NCI-H524 (cell line): ENCODE measurements around the gene MYO7B.

Experiments used
- DNase-seq, 2 experiments: peaks; one replicate each; lab custom pipeline; 2025; lab: John Stamatoyannopoulos, UW

The MYO7B gene

DNA sequence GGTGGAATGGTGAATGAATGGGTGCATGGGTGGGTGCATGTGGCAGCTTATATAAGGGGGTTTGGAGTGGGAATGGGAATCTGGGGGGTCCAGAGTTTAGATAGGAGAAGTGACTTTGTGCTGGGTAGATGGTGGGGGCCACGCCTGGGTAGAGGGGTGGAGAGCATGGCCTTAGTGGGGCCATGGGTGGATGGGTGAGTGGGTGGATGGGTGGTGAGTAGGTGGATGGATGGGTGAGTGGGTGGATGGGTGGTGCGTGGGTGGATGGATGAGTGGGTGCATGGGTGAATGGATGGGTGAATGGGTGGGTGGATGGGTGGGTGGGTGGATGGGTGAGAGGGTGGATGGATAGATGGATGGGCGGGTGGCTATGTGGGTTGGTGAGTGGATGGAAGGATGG lies 53.9 kb downstream of the MYO7B start:
- DNase-seq: no peak

GRCh38 chr2:127589841-127590240 lies 54.4 kb downstream of the MYO7B start:
- DNase-seq: no peak

DNA sequence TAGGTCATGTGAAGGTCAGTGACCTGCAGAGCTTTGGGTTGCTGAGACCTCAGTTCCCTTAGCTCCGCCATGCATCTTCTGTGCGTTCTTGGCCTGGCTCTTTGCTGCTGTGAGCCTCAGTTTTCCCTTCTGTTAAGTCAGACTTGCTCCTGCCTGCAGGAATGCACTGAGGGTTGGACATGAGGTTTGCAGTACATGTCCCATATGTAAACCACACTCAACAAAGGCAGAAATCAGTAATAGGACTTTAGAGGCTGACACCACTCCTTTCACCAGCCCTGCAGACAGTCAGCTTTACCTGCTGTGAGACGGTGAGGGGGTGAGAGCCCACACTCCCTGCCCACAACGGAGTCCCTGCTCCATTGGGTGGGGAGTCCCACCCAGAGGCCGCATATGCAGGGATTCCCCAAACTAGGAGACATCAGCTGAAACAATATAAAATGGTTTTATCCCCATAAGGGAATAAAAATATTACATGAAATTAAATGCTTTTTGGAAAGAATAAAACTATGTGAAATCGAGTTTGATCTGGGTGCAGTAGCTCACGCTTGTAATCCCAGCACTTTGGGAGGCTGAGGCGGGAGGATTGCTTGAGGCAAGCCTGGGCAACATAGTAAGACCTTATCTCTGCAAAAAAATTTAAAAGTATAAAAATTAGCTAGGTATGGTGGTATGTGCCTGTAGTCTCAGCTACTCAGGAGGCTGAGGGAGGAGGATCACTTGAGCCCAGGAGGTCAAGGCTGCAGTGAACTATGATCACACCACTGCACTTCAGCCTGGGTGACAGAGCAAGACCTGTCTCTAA lies 55.1 kb downstream of the MYO7B start:
- no peak for DNase-seq

DNA sequence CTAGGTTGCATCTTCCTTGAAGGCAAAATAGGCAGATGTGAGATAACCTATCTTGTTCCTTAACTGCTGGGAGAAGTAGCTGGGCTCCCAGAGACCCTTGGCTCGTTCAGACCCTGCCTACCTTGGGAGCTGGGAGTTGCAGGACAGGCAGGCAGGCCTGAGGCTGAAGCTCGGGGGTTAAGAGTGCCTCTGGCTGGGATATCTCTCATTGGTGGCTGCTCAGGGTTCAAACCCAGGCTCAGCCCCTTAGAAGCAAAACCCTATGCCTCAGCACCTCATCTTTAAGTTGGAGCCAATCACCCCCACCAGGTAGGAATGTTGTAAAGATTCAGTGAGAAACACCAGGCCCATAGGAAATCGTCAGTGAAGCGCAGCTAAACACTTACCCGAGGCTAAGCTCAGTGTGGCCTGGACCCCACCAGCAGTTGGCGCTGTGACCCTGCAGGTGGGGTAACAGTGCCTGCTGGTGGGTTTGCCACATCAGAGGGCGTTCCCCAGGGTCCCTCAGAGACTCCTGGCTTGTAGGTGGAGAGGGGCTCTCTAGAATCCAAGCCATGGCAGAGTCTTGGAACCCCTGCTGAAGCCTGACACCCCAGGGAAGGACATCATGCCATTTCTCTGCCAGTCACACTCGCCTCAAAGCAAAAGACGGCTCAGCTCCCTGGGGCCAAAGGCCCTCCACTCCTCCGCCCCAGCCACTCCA lies 55.9 kb downstream of the MYO7B start:
- peak; percentile 29 to 55 for DNase-seq

DNA sequence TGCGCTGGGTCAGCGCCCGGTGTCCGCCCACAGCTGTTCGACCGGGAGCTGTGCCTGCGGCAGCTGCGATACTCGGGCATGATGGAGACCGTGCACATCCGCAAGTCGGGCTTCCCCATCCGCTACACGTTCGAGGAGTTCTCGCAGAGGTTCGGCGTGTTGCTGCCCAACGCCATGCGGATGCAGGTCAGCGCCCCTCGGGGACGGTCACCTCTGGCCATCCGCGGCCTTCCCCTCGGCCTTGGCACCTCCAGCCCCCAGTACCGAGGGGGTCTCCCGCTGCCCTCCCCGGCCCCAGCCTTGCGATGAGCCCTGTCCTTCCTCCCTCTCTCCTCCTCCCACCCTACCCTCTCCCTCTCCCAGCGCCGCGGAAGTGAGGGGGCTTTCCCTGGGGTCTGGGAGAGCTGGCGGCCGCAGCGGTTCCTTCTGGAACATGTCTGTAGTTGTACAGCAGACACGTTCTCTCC lies 57.3 kb downstream of the MYO7B start:
- DNase-seq: no peak

- DNase-seq: no peak
Observed at GRCh38 chr2:127593228-127594115, 58.0 kb downstream of the MYO7B start.

DNA sequence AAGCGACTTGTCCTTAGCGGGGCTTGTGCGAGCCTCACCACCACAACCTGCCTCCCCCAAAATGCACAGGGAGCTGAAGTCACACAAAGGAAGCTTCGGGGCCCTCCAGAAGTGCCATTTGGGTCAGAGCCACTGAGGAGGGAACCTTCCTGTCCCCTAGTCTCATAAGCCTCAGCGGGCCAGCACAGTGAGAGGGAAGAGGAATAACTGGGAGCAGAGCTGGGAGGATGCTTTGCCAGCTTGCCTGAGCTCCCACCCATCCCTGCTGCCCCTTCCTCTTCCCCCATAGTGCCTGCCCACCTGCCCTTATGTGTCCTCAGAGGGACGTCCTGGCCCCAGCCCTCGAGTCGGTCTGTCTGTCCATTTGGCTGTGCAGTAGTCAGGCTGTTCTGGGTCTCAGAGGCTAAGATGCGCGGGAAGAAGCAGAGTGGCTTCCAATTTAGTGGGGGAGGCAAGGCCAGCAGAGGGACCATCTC lies 58.7 kb downstream of the MYO7B start:
- DNase-seq: no peak

DNA sequence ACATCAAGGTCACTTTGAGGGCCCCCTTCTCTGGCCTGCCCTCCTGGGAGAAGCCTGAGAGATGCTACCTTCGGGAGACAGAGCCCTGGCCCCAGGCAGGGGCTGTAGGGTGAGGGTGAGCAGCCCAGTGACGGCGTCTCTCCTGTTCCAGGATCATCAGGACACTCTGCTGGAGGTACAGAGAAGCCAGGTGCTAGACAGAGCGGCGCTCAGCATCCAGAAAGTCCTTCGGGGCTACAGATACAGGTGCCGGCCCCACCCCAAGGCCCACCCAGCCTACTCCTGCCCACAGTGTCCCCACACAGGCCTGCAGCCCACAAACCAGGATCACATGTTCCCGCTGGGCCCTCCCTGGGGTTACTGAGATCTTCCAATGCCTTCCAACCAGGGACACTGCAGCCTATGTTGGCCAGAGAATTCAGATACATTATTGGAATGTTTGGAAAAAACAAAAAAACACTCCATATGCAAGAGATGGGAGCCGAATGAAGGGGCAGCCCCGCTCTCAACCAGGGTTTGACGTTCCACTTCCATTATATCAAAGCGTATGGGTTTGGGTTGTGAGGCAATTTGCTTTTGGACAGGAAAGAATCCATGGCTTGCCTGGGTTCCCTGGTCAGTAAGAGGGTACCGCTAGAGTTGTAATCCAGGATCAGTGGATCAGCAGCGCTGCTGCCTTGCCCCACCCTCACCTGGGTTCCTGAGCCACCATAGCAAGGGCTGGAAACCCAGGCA lies 61.0 kb downstream of the MYO7B start:
- DNase-seq: no peak

GRCh38 chr2:127597046-127597983 lies 61.8 kb downstream of the MYO7B start:
- no peak for DNase-seq

GRCh38 chr2:127597984-127598380 lies 62.5 kb downstream of the MYO7B start:
- DNase-seq: no peak

DNA sequence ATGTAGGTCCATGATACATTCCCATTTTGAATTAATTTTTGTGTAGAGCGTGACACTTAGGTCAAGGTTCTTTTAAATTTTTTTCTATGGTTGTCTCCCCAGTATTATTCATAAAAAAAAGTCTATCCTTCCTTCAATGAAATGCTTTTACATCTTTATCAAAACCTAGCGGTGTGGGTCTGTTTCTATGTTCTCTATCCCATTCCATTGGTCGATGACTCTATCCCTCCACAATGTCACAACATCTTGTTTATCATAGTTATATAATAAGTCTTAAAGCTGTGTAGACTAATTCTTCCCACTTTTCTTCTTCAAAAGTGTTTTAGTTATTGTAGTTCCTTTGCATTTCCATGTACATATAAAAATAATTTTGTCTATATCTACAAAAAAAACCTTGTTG lies 63.2 kb downstream of the MYO7B start:
- no peak for DNase-seq

GRCh38 chr2:127599211-127599610 lies 63.7 kb downstream of the MYO7B start:
- no peak for DNase-seq

DNA sequence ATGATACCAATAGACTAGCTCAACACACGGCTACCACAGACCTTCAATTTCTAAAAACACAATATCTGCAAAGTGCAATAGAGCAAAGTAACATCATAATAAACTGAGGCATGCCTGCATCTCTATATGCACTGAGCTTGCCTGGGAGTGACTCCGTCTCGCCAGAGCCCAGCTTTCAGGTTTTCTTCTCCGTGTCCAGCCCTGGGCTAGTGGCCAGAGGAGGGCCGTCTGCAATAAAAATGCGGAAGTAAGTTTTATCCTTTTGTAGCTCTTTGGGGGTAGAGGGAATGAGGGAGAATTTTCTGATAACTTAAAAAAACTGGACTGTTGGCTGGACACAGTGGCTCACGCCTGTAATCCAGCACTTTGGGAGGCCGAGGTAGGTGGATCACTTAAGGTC lies 69.5 kb downstream of the MYO7B start:
- no peak for DNase-seq

DNA sequence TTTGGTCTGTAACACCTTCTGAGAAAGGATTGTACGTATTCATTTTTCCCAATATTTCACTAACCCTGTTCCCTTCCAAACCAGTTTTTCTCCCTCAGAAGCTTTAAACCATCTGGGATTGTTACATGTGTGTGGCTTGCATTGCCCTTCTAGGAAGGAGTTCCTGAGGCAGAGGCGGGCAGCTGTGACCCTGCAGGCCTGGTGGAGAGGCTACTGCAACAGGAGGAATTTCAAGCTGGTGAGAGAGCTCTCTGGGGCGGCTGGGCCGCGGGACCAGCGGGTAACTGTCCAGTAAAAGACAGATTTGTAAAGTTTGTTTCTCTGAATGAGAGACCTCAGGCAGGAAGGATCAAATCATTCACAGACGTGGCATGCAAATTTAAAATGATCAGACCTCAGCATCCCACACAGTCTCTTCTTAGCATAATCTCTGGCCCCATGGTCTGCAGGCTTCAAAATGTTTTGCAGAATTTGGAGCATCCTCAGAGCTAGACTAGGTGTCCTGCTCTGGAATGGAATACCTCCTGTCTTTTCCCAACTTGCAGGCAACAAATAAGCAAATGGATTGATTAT lies 70.3 kb downstream of the MYO7B start:
- no peak for DNase-seq

DNA sequence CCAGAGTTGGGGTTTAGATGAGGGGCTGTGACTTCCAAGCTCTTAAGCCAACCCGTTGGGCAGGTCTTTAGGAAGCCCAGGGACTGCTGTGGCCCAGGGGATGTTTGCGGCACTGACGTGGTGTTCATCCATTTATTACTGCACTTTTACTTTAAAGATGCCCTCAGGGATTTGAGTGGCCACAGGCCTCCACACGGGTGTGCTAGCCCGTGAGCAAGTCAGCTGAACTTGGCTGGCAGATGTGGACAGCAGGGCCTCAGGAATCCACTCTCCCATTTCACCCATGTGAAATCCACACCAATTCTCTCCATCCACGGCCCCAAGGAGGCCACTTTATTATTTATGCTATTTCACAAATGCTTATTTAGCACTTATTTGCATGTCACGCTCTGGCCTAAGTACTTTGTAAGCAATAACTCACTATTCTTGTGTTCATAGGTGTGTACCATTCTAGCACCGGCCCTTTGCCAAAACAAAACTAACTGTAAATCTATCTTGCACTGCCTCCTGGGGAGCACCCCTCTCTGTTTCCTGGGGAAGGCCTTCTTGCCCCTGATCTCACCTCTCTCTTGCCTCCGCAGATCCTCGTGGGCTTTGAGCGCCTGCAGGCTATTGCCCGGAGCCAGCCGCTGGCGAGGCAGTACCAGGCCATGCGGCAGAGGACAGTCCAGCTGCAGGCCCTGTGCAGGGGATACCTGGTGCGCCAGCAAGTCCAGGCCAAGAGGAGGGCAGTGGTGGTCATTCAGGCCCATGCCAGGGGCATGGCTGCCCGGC lies 71.3 kb downstream of the MYO7B start:
- no peak for DNase-seq

DNA sequence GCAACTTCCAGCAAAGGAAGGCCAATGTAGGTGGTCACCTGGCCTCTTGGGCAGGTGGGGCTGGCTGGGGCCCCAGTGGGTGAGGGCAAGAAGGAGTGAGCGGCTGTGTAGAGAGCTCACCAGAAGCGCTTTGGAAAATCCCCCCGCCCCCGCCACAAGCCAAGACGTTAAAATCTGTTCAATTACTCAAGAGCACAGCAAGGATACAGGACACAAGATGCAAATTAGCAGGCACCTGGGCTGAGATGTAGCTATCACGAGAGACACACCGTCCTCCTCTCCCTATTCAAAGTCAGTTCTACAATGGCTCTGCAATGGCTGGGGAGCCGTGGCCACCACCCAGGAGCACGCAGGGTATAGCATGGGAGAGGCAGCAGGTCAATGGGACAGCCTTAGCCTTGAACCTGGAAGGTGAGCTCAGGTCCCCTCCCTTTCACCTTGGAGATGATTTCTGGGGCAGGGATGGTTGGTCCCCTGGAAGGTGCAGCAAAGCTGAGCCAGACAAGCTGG lies 72.0 kb downstream of the MYO7B start:
- no peak for DNase-seq

DNA sequence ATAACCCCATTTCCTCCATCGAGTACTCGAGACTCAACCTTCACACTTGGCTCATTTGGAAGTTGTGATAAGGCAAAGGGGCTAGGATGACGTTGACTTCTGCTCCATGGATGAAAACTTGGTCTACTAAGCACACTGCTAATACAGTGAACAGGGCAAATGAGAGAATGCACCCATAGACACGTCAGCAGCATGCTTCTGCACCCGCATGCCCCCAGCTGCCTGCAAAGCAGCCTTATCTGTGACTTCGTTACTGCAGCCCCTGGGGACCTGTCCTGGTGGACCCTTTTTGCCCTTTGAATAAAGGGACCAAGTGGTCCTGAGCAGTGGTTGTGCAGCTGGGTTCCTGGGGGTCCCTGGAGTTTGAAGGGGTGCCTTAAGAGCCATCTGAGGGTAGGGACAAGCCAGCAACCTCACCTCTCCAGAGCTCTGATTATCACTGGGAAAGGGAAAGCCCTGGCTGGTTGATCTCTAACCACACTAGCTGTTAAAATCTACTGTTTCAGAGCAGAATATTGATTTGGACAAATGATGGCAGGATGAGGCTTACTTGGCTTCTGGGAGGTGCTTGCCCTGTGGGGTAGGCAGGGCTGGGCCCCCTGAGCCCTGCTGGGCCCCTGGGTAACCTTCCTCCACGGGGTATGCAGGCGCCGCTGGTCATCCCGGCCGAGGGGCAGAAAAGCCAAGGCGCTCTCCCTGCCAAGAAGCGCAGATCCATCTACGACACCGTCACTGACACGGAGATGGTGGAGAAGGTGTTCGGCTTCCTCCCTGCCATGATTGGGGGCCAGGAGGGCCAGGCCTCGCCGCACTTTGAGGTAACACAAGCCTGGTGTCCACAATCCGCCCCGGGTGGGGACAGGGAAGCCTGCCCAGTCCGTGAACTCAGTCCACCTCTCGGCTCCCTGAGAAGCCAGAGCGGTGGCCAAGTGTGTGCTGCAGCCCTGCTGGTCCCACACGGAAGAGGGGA lies 72.9 kb downstream of the MYO7B start:
- DNase-seq: no peak
